H9 (cell line): ENCODE measurements around the gene CTDNEP1. TPM values are rescaled to one million over a fixed set of nuclear protein-coding genes. Genes with fewer than 3 reads are reported as not detected.

Source experiments
- DNase-seq: peaks from one replicate; pipeline ENCODE4 v3.0.0-alpha.2; 2017
- H2AFZ ChIP-seq: one replicate; pipeline ENCODE4 v1.6.1; 2013; ENCODE audit warnings: mild to moderate bottlenecking, low read length, control low read depth, moderate library complexity
- H2AK5ac ChIP-seq: 2 replicates; pipeline ENCODE4 v1.6.1; 2013; ENCODE audit warnings: low read length, control low read depth, mixed read lengths; ENCODE audit not compliant: insufficient read length
- H2BK120ac ChIP-seq: one replicate; pipeline ENCODE4 v1.6.1; 2013; ENCODE audit warnings: low read depth, mild to moderate bottlenecking, low read length, control low read depth, inconsistent platforms; ENCODE audit not compliant: poor library complexity, severe bottlenecking
- H2BK12ac ChIP-seq: 2 replicates; pipeline ENCODE4 v1.6.1; 2013; ENCODE audit warnings: low read length, control low read depth, mixed read lengths, low read depth; ENCODE audit not compliant: insufficient read length
- H2BK15ac ChIP-seq: 2 replicates; pipeline ENCODE4 v1.6.1; 2013; ENCODE audit warnings: low read depth, low read length, control low read depth
- H2BK20ac ChIP-seq: one replicate; pipeline ENCODE4 v1.6.1; 2013; ENCODE audit warnings: low read depth, mild to moderate bottlenecking, low read length, control low read depth, inconsistent platforms; ENCODE audit not compliant: poor library complexity, severe bottlenecking
- H2BK5ac ChIP-seq: 2 replicates; pipeline ENCODE4 v1.6.1; 2013; ENCODE audit warnings: low read length, control low read depth, mixed read lengths; ENCODE audit not compliant: insufficient read length
- H3K14ac ChIP-seq: 2 replicates; pipeline ENCODE4 v1.6.1; 2013; ENCODE audit warnings: low read length, control low read depth; ENCODE audit not compliant: insufficient read depth
- H3K18ac ChIP-seq: 2 replicates; pipeline ENCODE4 v1.6.1; 2013; ENCODE audit warnings: low read depth, mild to moderate bottlenecking, mixed read lengths, low read length, control low read depth; ENCODE audit not compliant: insufficient read length
- H3K23ac ChIP-seq: 2 replicates; pipeline ENCODE4 v1.6.1; 2013; ENCODE audit warnings: low read length, control low read depth, mixed read lengths, low read depth; ENCODE audit not compliant: insufficient read length
- H3K23me2 ChIP-seq: 2 replicates; pipeline ENCODE4 v1.6.1; 2013; ENCODE audit warnings: low read depth, mild to moderate bottlenecking, mixed read lengths, low read length, control low read depth; ENCODE audit not compliant: insufficient read length, poor library complexity, severe bottlenecking
- H3K27ac ChIP-seq: 2 replicates; pipeline ENCODE4 v1.5.1; 2013; ENCODE audit warnings: low read length, control low read depth, mixed read lengths, low read depth; ENCODE audit not compliant: insufficient read length
- H3K27me3 ChIP-seq: 2 replicates; pipeline ENCODE4 v1.6.1; 2013; ENCODE audit warnings: low read length, control low read depth, inconsistent platforms; ENCODE audit not compliant: insufficient read depth
- H3K4ac ChIP-seq: 2 replicates; pipeline ENCODE4 v1.6.1; 2013; ENCODE audit warnings: low read depth, mild to moderate bottlenecking, control low read depth, inconsistent platforms, low read length, moderate library complexity
- H3K4me1 ChIP-seq: 2 replicates; pipeline ENCODE4 v1.6.1; 2013; ENCODE audit warnings: low read length, control low read depth, inconsistent platforms; ENCODE audit not compliant: insufficient read depth
- H3K4me2 ChIP-seq: 2 replicates; pipeline ENCODE4 v1.6.1; 2013; ENCODE audit warnings: low read length, control low read depth, mixed read lengths; ENCODE audit not compliant: insufficient read length, insufficient read depth
- H3K56ac ChIP-seq: 2 replicates; pipeline ENCODE4 v1.6.1; 2013; ENCODE audit warnings: low read depth, mild to moderate bottlenecking, mixed read lengths, low read length, control low read depth; ENCODE audit not compliant: insufficient read length
- H3K79me1 ChIP-seq: 2 replicates; pipeline ENCODE4 v1.6.1; 2013; ENCODE audit warnings: low read depth, mild to moderate bottlenecking, moderate library complexity, low read length, control low read depth, inconsistent platforms; ENCODE audit not compliant: insufficient read depth, poor library complexity, severe bottlenecking
- H3K79me2 ChIP-seq: 2 replicates; pipeline ENCODE4 v1.6.1; 2013; ENCODE audit warnings: low read length, control low read depth, inconsistent platforms; ENCODE audit not compliant: insufficient read depth
- H3K9ac ChIP-seq: 2 replicates; pipeline ENCODE4 v1.6.1; 2013; ENCODE audit warnings: low read length, control low read depth, mixed read lengths; ENCODE audit not compliant: insufficient read length; ENCODE audit errors: extremely low read depth
- H3K9me3 ChIP-seq: one replicate; pipeline ENCODE4 v1.6.1; 2013; ENCODE audit warnings: low read depth, low read length, inconsistent platforms; ENCODE audit not compliant: control insufficient read depth
- H3T11ph ChIP-seq: one replicate; pipeline ENCODE4 v1.6.1; 2013; ENCODE audit warnings: mild to moderate bottlenecking, low read length, control low read depth, inconsistent platforms
- H4K20me1 ChIP-seq: one replicate; pipeline ENCODE4 v1.6.1; 2013; ENCODE audit not compliant: control insufficient read depth, insufficient read length, insufficient read depth
- H4K5ac ChIP-seq: 2 replicates; pipeline ENCODE4 v1.6.1; 2013; ENCODE audit warnings: low read depth, mild to moderate bottlenecking, mixed read lengths, low read length, control low read depth; ENCODE audit not compliant: insufficient read length
- H4K8ac ChIP-seq: replicated peaks from 2 replicates; pipeline ENCODE4 v1.6.1; 2013; ENCODE audit warnings: low read length, control low read depth, mixed read lengths, low read depth; ENCODE audit not compliant: insufficient read length
- H4K91ac ChIP-seq: 2 replicates; pipeline ENCODE4 v1.6.1; 2013; ENCODE audit warnings: low read depth, mild to moderate bottlenecking, moderate library complexity, mixed read lengths, low read length, control low read depth; ENCODE audit not compliant: insufficient read length
- H3K27ac Mint-ChIP-seq, 3 experiments: 2 replicates in 2 of 3; 3 replicates in 1 of 3; pipeline ENCODE4 v1.8.0; 2020 to 2021; ENCODE audit warnings: mixed read lengths in 3 of 3, mild to moderate bottlenecking in 1 of 3, moderate library complexity in 1 of 3
- H3K27me3 Mint-ChIP-seq: 2 replicates; pipeline ENCODE4 v1.8.0; 2021; ENCODE audit warnings: low read depth, mild to moderate bottlenecking, moderate library complexity, mixed read lengths
- H3K36me3 Mint-ChIP-seq, 3 experiments: 2 replicates in 2 of 3; 3 replicates in 1 of 3; pipeline ENCODE4 v1.8.0; 2020 to 2021; ENCODE audit warnings: low read depth in 3 of 3, mixed read lengths in 3 of 3; ENCODE audit not compliant: insufficient read depth in 1 of 3
- H3K4me1 Mint-ChIP-seq, 2 experiments: 2 replicates each; pipeline ENCODE4 v1.8.0; 2020; ENCODE audit warnings: mixed read lengths in 2 of 2
- H3K4me3 Mint-ChIP-seq, 2 experiments: 2 replicates in 1 of 2; 3 replicates in 1 of 2; pipeline ENCODE4 v1.8.0; 2020 to 2021; ENCODE audit warnings: mild to moderate bottlenecking in 2 of 2, mixed read lengths in 2 of 2, moderate library complexity in 1 of 2
- H3K9me3 Mint-ChIP-seq, 2 experiments: 2 replicates in 1 of 2; 3 replicates in 1 of 2; pipeline ENCODE4 v1.8.0; 2020; ENCODE audit warnings: mild to moderate bottlenecking in 2 of 2, mixed read lengths in 2 of 2, moderate library complexity in 1 of 2
- CTCF ChIP-seq: fragments of 200-600 bp; sonication (generic); conservative IDR thresholded peaks from 3 replicates; pipeline ENCODE4 v1.8.0; 2021; ENCODE audit warnings: antibody characterized with exemption, mild to moderate bottlenecking
- WGBS: extraction: QIAGEN DNeasy Blood & Tissue Kit; methylation state at CpG from one replicate; pipeline ENCODE4 v1.1.7; 2013; ENCODE audit warnings: missing lambda C conversion rate, low lambda C conversion rate, mixed read lengths; ENCODE audit not compliant: insufficient read length; ENCODE audit errors: extremely low coverage; 5-methylcytosine and 5-hydroxymethylcytosine counted together
- total RNA-seq: library from RNA; stranded (reverse); gene quantifications from 2 replicates; pipeline ENCODE4 v1.2.1, GENCODE V29; 2021

The CTDNEP1 gene
- total RNA-seq, 1 experiment from 2014 or later, result 134 TPM

- Histone ChIP-seq H3K27me3 (no peaks in the 10 kb centered on the region), H3K18ac (no peak overlapping the region), H4K20me1 (no peaks in the 10 kb centered on the region), H3K56ac (no peak overlapping the region), H2BK12ac (no peak overlapping the region), H4K8ac (no peak overlapping the region), H3K4ac (no peak overlapping the region), H3K79me2 (no peaks in the 10 kb centered on the region), H2AFZ (no peak overlapping the region), H4K5ac (no peak overlapping the region), H3K23ac (no peak overlapping the region), H3K23me2 (peaks cover 5% of the 10 kb centered on the region), H2BK5ac (no peak overlapping the region), H3K4me1 (no peaks in the 10 kb centered on the region), H3K9ac (no peak overlapping the region), H2BK15ac (no peak overlapping the region), H4K91ac (no peak overlapping the region), H2BK120ac (no peak overlapping the region), H2BK20ac (no peak overlapping the region), H3T11ph (no peak overlapping the region), H3K9me3 (no peaks in the 10 kb centered on the region), H3K27ac (no peak overlapping the region), H3K4me2 (no peak overlapping the region), H3K79me1 (no peaks in the 10 kb centered on the region), H3K14ac (no peak overlapping the region), H2AK5ac (no peak overlapping the region)
- Mint-ChIP-seq H3K27ac (no peak overlapping the region; a peak in 2 of 7 replicates), H3K4me3 (no peak overlapping the region), H3K36me3 (peaks cover 37 to 85% (median 74%) of the 10 kb centered on the region in 3 experiments; a peak in 6 of 7 replicates), H3K4me1 (peaks cover 14 to 18% of the 10 kb centered on the region in 2 experiments), H3K27me3 (peaks cover 1% of the 10 kb centered on the region; the same call in 1 of the 2 replicates), H3K9me3 (no peaks in the 10 kb centered on the region; a peak in 1 of 5 replicates)
- WGBS, result no CpG with 5 or more reads among the region's 15 CpGs
- DNase-seq, result no peak
- no peak for TF ChIP-seq CTCF
These were observed 26.8 kb downstream of the CTDNEP1 start for GRCh38 chr17:7224661-7225111.
